ENCODE results near the gene TMEM106C. TPM values are rescaled to one million over a fixed set of nuclear protein-coding genes. Genes with fewer than 3 reads are reported as not detected.
A peak's percentile ranks its signal among the peaks of the same experiment; 100 is the strongest.

The TMEM106C gene
- total and polyA plus RNA-seq, 2 of the 13 experiments (the other 11 are each of a cell fraction or from before 2014, with no cell fraction given), result 132 to 192 TPM

DNA sequence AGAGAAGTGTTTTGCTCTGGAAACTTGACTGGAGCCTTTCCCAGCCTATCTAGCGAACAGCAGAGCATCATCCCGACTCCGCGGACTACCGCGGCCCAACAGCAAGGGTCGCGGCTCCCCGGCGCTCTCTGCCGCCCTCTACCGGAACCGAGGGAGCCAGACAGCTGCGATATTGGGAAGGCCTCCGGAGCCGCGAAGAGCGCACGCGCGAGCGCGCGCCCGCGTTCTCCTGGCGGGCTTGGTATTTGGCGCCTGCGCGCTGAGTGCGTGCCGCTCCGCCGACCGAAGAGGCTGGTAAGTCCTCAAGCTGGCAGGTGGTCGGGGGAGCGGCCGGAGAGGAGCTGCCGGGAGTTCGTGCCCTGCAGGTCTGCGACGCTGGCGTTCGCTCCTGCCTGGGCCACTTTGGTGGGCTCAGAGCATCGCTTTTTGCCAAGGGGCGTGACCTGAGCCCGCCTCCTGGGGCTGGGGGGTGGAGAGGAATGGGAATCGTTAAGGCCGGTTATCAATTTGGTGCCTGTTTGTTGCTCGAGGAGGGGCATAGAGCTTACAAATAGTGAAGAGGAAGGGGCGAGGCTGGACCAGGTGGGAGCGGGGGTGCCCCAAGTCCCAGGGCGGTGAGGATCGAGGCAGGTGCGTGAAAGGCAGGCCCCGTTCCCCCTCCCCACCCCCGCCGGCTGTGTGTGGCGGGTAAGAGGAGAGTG is at the start of gene TMEM106C (continued):
- TF ChIP-seq, protein P1, sequence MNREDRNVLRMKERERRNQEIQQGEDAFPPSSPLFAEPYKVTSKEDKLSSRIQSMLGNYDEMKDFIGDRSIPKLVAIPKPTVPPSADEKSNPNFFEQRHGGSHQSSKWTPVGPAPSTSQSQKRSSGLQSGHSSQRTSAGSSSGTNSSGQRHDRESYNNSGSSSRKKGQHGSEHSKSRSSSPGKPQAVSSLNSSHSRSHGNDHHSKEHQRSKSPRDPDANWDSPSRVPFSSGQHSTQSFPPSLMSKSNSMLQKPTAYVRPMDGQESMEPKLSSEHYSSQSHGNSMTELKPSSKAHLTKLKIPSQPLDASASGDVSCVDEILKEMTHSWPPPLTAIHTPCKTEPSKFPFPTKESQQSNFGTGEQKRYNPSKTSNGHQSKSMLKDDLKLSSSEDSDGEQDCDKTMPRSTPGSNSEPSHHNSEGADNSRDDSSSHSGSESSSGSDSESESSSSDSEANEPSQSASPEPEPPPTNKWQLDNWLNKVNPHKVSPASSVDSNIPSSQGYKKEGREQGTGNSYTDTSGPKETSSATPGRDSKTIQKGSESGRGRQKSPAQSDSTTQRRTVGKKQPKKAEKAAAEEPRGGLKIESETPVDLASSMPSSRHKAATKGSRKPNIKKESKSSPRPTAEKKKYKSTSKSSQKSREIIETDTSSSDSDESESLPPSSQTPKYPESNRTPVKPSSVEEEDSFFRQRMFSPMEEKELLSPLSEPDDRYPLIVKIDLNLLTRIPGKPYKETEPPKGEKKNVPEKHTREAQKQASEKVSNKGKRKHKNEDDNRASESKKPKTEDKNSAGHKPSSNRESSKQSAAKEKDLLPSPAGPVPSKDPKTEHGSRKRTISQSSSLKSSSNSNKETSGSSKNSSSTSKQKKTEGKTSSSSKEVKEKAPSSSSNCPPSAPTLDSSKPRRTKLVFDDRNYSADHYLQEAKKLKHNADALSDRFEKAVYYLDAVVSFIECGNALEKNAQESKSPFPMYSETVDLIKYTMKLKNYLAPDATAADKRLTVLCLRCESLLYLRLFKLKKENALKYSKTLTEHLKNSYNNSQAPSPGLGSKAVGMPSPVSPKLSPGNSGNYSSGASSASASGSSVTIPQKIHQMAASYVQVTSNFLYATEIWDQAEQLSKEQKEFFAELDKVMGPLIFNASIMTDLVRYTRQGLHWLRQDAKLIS (CRISPR knock-in tag; IDR thresholded peaks at IDR 0.05), result no peak
- TF ChIP-seq PBX2 (CRISPR knock-in tag; IDR thresholded peaks at IDR 0.05) (no peak), ZNF451 (CRISPR knock-in tag; IDR thresholded peaks at IDR 0.05) (peak; percentile 92), ZNF512B (CRISPR knock-in tag; IDR thresholded peaks at IDR 0.05; ENCODE audit: borderline replicate concordance) (no peak), NFIB (CRISPR knock-in tag; IDR thresholded peaks at IDR 0.05; ENCODE audit: borderline replicate concordance) (no peak), ZNF335 (CRISPR knock-in tag; IDR thresholded peaks at IDR 0.05) (no peak), ZNF232 (CRISPR knock-in tag; IDR thresholded peaks at IDR 0.05; ENCODE audit: borderline replicate concordance) (0 out of 2 replicates have a peak, but pooled peaks have one; percentile 33), TEAD3 (CRISPR knock-in tag; optimal IDR thresholded peaks at IDR 0.05; ENCODE audit: borderline replicate concordance) (peak; percentile 96), RELA (CRISPR knock-in tag; IDR thresholded peaks at IDR 0.05) (0 out of 2 replicates have a peak, but pooled peaks have one; percentile 30), ZNF205 (CRISPR knock-in tag; IDR thresholded peaks at IDR 0.05) (no peak; the same call in 1 of the 2 replicates), ZNF577 (CRISPR knock-in tag; IDR thresholded peaks at IDR 0.05; ENCODE audit: borderline replicate concordance, low read depth) (no peak), ZNF552 (CRISPR knock-in tag; IDR thresholded peaks at IDR 0.05; ENCODE audit: borderline replicate concordance) (peak; percentile 84; the same call in 1 of the 2 replicates), NR1H2 (CRISPR knock-in tag; IDR thresholded peaks at IDR 0.05; ENCODE audit: borderline replicate concordance, low read depth) (no peak), PHF8 (CRISPR knock-in tag; IDR thresholded peaks at IDR 0.05) (peak; percentile 86), GFI1 (CRISPR knock-in tag; IDR thresholded peaks at IDR 0.05; ENCODE audit: borderline replicate concordance) (no peak), CHD2 (IDR thresholded peaks at IDR 0.05; ENCODE audit: low read depth, low read length) (0 out of 2 replicates have a peak, but pooled peaks have one; percentile 31)
- TF ChIP-seq, protein P2, sequence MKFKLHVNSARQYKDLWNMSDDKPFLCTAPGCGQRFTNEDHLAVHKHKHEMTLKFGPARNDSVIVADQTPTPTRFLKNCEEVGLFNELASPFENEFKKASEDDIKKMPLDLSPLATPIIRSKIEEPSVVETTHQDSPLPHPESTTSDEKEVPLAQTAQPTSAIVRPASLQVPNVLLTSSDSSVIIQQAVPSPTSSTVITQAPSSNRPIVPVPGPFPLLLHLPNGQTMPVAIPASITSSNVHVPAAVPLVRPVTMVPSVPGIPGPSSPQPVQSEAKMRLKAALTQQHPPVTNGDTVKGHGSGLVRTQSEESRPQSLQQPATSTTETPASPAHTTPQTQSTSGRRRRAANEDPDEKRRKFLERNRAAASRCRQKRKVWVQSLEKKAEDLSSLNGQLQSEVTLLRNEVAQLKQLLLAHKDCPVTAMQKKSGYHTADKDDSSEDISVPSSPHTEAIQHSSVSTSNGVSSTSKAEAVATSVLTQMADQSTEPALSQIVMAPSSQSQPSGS (CRISPR knock-in tag; IDR thresholded peaks at IDR 0.05), result no peak; the same call in 1 of the 2 replicates
- TF ChIP-seq, protein P3, sequence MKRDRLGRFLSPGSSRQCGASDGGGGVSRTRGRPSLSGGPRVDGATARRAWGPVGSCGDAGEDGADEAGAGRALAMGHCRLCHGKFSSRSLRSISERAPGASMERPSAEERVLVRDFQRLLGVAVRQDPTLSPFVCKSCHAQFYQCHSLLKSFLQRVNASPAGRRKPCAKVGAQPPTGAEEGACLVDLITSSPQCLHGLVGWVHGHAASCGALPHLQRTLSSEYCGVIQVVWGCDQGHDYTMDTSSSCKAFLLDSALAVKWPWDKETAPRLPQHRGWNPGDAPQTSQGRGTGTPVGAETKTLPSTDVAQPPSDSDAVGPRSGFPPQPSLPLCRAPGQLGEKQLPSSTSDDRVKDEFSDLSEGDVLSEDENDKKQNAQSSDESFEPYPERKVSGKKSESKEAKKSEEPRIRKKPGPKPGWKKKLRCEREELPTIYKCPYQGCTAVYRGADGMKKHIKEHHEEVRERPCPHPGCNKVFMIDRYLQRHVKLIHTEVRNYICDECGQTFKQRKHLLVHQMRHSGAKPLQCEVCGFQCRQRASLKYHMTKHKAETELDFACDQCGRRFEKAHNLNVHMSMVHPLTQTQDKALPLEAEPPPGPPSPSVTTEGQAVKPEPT (CRISPR knock-in tag; IDR thresholded peaks at IDR 0.05; ENCODE audit: low read depth), result no peak

Data from HepG2 (cell line).